Hepatocyte (in vitro differentiated cells): ENCODE data around the gene GRK3.
"Not testable (repeated sequence)": the region's sequence is repeated elsewhere in the genome, so short reads cannot be mapped to it uniquely, and the experiment has no call there.

ENCODE experiments used
- EZH2 ChIP-seq: fragments of 200-600 bp; sonication (generic); IDR thresholded peaks from 2 replicates; pipeline ENCODE4 v1.6.1; 2016; ENCODE audit warnings: antibody characterized with exemption, mild to moderate bottlenecking, borderline replicate concordance
- TF ChIP-seq, protein P1 (sequence below): fragments of 200-600 bp; sonication (generic); IDR thresholded peaks from 2 replicates; pipeline ENCODE4 v1.5.1; 2016; ENCODE audit warnings: antibody characterized with exemption, mild to moderate bottlenecking; ENCODE audit not compliant: poor library complexity

DNA sequence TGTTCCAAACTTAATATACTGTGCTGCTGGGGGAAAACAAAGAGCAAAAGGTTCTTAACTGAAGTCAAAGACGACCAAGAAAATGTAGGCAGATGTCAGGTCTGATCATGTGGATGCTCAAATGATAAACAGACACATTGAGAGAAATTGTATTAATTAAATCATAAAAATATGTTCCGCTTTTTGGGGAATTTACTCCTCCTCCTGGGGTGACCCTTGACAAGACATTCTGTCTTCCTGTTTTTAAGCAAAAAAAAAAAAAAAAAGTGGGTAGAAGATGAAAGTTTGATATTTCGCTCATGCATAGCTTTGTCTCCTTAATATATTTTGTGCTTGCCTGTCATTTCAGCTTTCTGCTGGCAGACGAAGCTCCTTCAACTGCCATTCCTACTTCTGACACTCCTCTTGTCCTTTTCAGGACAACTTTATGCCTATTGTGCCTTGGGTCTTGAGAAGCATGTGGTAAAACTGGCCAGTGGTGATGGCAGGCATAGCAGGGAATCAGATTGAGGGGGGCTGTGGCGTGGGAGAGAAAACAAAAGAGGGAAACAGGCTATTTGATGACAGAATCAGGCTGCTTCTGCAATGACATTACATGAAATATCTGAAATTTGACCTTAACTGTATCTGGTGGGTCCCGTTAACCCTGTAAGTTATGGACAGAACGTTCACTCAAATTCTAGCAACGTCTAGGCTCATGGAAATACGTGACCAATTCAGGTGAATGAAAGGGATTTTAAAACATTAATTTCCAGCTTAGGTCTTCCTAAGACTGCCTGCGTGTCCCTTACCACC is 1.3 kb upstream of the GRK3 start:
- TF ChIP-seq, protein P1, sequence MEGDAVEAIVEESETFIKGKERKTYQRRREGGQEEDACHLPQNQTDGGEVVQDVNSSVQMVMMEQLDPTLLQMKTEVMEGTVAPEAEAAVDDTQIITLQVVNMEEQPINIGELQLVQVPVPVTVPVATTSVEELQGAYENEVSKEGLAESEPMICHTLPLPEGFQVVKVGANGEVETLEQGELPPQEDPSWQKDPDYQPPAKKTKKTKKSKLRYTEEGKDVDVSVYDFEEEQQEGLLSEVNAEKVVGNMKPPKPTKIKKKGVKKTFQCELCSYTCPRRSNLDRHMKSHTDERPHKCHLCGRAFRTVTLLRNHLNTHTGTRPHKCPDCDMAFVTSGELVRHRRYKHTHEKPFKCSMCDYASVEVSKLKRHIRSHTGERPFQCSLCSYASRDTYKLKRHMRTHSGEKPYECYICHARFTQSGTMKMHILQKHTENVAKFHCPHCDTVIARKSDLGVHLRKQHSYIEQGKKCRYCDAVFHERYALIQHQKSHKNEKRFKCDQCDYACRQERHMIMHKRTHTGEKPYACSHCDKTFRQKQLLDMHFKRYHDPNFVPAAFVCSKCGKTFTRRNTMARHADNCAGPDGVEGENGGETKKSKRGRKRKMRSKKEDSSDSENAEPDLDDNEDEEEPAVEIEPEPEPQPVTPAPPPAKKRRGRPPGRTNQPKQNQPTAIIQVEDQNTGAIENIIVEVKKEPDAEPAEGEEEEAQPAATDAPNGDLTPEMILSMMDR, result not testable (repeated sequence)
- not testable (repeated sequence) for TF ChIP-seq EZH2
